Measurements from ENCODE around the gene UBE2H.

DNA sequence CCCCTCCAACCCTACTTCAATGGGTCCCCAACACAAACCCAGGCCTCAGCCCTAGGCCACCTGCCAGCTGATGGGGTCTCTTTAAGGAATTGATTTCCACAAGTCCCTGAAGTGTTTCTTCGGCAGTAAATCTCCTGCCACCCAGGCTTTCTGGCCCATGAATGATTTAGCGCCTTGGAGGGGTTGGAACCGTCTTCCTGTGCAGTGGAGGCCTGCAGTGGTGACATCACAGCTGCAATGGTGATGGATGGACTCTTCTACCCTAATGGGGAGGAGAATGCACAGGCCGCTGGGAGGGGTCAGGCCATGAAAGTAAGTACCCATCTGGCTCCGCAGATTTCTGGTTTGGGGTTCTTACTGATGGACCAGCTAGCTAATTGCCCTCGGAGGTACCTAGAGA lies 163.8 kb downstream of the UBE2H start:
- no peak for TF ChIP-seq POLR2A (IDR thresholded peaks at IDR 0.05)
- TF ChIP-seq, protein P1, sequence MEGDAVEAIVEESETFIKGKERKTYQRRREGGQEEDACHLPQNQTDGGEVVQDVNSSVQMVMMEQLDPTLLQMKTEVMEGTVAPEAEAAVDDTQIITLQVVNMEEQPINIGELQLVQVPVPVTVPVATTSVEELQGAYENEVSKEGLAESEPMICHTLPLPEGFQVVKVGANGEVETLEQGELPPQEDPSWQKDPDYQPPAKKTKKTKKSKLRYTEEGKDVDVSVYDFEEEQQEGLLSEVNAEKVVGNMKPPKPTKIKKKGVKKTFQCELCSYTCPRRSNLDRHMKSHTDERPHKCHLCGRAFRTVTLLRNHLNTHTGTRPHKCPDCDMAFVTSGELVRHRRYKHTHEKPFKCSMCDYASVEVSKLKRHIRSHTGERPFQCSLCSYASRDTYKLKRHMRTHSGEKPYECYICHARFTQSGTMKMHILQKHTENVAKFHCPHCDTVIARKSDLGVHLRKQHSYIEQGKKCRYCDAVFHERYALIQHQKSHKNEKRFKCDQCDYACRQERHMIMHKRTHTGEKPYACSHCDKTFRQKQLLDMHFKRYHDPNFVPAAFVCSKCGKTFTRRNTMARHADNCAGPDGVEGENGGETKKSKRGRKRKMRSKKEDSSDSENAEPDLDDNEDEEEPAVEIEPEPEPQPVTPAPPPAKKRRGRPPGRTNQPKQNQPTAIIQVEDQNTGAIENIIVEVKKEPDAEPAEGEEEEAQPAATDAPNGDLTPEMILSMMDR (IDR thresholded peaks at IDR 0.05): no peak
- no peak for TF ChIP-seq POLR2AphosphoS5 (IDR thresholded peaks at IDR 0.05; ENCODE audit: insufficient read depth in 1 of 2, low read depth in 1 of 2)
